ENCODE data around the gene FBN3.

Gene FBN3

DNA sequence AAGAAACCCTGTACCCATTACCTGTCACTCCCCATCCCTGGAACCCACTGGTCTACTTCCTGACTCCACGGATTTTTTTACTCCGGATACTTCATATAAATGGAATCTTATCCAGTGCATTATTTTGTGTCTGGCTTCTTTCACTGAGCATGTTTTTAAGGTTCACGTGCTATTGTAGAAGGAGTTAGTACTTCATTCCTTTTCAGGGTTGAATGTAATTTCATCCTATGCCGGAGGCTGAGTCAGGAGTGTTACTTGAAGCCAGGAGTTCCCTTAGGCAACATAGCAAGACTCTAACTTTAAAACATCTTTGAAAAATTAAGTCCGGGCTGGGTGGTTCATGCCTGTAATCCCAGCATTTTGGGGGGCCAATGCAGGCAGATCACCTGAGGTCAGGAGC, 126.0 kb downstream of the FBN3 start:
- DNase-seq (ENCODE audit: low spot score): no peak

DNA sequence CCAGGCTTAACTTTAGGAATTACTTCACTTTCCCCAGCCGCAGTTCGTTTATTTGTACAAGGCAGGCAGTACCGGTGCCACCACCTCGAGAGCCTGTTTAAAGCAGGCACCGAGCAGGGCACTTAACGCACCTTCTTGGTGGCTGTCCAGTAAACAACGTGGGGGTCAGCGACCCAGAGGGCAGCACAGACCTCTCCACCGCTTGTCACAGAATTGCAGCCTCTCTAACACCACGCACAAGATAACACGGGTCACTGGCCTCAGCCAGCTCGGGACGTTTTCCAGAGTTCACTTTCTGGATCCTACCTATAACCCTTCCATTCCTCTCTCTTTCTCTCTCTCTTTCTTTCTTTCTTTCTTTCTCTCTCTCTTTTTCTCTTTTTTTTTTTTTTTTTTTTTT, 127.1 kb downstream of the FBN3 start:
- TF ChIP-seq, protein P1, sequence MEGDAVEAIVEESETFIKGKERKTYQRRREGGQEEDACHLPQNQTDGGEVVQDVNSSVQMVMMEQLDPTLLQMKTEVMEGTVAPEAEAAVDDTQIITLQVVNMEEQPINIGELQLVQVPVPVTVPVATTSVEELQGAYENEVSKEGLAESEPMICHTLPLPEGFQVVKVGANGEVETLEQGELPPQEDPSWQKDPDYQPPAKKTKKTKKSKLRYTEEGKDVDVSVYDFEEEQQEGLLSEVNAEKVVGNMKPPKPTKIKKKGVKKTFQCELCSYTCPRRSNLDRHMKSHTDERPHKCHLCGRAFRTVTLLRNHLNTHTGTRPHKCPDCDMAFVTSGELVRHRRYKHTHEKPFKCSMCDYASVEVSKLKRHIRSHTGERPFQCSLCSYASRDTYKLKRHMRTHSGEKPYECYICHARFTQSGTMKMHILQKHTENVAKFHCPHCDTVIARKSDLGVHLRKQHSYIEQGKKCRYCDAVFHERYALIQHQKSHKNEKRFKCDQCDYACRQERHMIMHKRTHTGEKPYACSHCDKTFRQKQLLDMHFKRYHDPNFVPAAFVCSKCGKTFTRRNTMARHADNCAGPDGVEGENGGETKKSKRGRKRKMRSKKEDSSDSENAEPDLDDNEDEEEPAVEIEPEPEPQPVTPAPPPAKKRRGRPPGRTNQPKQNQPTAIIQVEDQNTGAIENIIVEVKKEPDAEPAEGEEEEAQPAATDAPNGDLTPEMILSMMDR (IDR thresholded peaks at IDR 0.05; ENCODE audit: extremely low read depth, insufficient read depth, missing control alignments): no peak
- DNase-seq (ENCODE audit: low spot score): no peak
- in situ Hi-C loops (cut with MboI; ENCODE audit: low pct_unique_long_range_greater_than_20kb, low sequenced_read_pairs, unreplicated experiment): no loop called here

More for the DNA sequence above, 126.0 kb downstream of the FBN3 start:
- TF ChIP-seq, protein P1 (IDR thresholded peaks at IDR 0.05; ENCODE audit: extremely low read depth, insufficient read depth, missing control alignments): no peak
- in situ Hi-C loops (cut with MboI; ENCODE audit: low pct_unique_long_range_greater_than_20kb, low sequenced_read_pairs, unreplicated experiment): no loop called here

DNA sequence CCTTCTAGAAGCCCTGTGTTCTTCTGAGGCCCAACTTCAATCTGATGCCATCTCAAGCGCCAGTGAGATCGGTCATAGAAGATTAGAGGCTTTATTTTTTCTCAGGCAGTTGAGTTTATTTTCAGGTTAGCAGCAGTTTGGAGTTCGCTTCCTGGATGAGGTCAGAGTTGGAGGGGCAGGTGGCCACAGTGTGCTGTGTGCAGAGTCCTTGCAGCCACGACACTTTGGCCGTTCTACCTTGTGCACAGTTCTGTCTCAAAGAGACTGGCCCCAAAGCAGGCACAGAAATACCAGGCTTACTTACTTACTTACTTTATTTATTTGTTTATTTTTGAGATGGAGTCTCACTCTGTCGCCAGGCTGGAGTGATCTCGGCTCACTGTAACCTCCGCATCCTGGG, 128.0 kb downstream of the FBN3 start:
- TF ChIP-seq, protein P1 (IDR thresholded peaks at IDR 0.05; ENCODE audit: extremely low read depth, insufficient read depth, missing control alignments): no peak
- DNase-seq (ENCODE audit: low spot score): no peak
- in situ Hi-C loops (cut with MboI; ENCODE audit: low pct_unique_long_range_greater_than_20kb, low sequenced_read_pairs, unreplicated experiment): no loop called here

DNA sequence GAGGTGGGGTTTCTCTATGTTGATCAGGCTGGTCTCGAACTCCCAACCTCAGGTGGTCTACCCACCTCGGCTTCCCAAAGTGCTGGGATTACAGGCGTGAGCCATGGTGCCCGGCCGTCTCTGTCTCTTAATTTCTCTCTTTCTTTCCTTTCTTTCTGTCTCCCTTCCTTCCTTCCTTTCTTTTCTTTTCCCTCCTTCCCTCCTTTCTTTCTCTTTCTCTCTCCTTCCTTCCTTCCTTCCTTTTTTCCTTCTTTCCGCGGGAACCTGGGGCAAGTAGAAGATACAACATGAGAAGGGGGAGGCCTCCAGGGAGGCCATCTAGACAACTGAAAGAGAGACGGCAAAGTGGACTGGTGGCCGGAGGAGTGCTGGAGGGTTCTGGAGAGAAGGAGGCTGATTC, 128.7 kb downstream of the FBN3 start:
- TF ChIP-seq, protein P1 (IDR thresholded peaks at IDR 0.05; ENCODE audit: extremely low read depth, insufficient read depth, missing control alignments): no peak
- DNase-seq (ENCODE audit: low spot score): no peak
- in situ Hi-C loops (cut with MboI; ENCODE audit: low pct_unique_long_range_greater_than_20kb, low sequenced_read_pairs, unreplicated experiment): no loop called here

DNA sequence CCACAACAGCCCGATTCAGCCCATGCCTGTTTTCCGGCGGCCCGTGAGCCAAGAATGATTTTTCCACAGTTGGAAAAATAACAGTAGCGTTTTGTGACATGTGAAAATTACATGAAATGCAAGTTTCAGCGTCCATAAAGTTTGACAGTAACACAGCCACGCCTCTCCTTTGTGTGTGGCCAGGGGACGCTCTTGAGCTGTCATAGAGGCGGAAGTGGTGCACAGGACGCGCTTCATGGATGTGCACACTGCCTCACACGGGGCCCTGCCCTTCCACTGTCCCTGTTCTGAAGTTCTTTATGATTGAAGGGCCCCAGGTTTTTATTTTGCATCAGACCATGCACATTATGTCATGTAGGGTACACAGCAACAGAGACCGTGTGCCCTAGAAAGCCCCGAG, 131.6 kb downstream of the FBN3 start:
- DNase-seq (ENCODE audit: low spot score): peak; percentile 77
- TF ChIP-seq, protein P1 (IDR thresholded peaks at IDR 0.05; ENCODE audit: extremely low read depth, insufficient read depth, missing control alignments): peak; percentile 70
- in situ Hi-C loops (cut with MboI; ENCODE audit: low pct_unique_long_range_greater_than_20kb, low sequenced_read_pairs, unreplicated experiment): no loop called here
